Stimulated activated CD8-positive, alpha-beta memory T cell treated with anti-CD3 and anti-CD28 coated beads, Interleukin-15, amount 100 ng/mL, for 48 hours (primary cell): ENCODE measurements around the gene PHC3.

Experiments used
- DNase-seq, 2 donors: peaks; one replicate each; pipeline ENCODE4 v3.0.0-alpha.2; 2020; ENCODE audit warnings: low read depth in 2 of 2

The PHC3 gene

DNA sequence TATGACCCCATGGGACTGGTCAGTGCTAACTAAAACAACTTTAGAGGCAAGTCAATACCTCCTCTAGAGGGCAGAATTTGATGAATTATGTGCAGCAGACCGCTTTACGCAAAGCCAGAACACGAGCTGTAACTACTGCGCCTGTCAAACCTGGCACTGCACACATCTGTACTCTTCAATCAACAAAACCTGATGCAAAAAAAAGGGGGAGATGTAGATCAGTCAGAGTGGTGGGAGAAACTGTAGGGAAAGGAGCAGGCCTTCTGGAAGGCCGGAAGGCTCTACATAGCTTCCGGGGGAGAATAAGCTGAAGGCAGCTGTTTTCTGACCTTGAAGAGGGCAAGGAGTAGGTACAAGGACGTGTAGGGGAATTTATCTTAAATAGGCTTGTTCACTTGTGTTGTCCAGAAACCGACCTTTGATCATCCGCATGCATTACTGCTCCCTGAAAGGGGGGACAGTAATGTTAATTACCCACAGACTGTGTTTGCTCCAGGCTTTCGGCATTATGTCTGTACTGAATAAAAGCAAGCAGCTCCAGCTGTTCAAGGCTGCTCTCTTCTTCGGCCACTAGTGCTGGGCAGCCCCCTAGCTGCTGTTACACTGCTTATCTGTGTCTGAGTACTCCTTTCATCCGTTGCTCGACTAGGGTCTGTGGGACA lies 102.8 kb downstream of the PHC3 start:
- DNase-seq: no peak

DNA sequence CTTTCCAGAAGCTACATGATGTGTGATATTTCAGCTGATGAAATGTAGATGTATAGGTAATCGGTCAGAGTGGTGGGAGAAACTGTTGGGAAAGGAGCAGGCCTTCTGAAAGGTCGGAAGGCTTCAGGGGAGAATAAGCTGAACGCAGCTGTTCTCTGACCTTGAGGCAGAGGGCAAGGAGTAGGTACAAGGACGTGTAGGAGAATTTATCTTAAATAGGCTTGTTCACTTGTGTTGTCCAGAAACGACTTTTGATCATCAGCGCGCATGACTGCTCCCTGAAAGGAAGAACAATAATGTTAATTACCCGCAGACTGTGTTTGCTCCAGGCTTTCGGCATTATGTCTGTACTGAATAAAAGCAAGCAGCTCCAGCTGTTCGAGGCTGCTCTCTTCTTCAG lies 104.2 kb downstream of the PHC3 start:
- no peak for DNase-seq

GRCh38 chr3:170076715-170077238 lies 104.8 kb downstream of the PHC3 start:
- DNase-seq: no peak

DNA sequence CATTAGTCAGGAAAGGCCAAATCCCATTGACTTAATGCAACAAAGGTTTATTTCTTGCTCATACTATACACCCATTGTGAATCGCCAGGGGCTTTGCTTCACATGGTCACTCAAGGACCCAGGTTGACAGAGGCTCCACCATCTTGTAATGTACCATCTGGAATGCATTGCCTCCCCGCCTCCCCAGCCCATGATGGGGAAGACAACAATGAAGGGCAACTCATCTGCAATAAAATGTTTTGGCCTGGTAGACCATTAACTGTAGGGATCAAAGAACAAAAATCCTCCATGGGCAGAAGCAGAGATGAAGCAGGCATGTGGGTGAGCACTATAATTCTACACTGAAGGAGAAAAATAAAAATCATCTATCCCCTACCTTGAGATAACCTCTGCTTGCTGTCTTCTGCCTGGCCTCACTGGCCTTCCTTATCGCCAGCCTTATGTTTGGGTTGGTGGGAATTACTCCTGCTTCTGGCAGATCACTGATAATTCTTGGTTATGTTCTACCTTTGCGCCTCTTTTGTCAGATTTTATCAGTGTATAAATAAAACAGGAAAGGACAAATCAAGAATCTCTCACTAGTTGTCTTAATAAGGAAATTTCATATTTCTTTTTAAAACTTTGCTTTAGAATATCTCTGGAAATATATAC lies 106.0 kb downstream of the PHC3 start:
- DNase-seq: no peak

DNA sequence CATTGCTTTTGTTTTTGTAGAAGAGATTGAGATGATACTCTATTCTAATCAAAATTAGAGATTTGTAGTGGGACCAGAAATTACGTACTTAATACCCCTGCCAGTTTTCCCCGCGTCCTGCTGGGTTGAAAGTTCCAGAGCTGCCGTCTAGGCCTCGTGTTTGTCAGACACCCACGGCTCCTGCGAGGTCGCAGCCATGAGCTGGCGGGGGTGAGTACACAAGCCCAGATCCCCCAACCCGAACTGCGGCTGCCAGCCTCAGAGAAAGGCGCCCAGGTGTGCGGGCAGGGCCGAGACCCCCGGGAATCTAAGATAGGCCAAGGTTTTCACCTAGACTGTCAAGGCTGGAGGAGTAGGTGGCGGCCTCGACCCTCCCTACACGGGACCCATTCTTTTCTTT lies 117.4 kb downstream of the PHC3 start:
- no peak for DNase-seq

DNA sequence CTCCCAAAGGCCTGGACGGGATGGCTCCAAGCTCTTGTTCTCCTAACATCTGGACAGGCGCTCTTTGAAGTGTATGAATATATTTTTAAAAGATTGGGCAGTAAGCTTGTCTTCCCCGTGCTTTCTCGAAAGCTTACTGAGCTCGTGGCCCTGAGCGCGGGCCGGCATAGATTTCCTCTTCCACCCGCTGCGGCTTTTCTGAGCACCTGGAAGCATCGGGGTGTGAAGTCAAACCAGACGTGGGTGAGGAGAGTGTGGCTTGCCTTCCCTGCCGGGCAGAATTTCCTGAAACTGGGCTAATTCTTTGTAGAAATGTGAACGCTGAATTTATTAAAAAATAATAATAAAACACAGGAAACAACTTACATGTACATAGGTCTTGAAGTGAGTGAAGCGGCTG lies 117.8 kb downstream of the PHC3 start:
- DNase-seq: no peak

- no peak for DNase-seq
Observed at GRCh38 chr3:170062769-170063168, 118.8 kb downstream of the PHC3 start.

DNA sequence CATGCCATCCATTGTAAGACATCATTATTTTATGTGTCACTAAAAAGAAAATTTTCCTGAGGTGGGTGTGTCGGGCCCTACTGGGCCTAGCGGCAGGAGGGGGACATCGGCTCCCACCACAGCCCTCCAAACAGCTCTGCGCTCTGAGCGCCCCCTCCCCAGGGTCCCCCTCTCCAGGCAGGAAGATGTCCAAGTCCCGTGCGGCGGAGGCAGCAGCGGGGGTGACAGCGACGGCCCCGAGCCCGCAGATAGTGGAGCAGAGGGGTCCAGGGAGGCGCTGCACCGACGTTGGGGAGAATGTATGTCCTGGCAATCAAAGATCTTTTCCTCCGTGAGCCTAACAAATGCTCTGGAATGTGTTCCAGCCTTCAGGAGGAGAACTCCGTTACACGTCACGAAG lies 119.5 kb downstream of the PHC3 start:
- DNase-seq: no peak

- no peak for DNase-seq
Observed at GRCh38 chr3:170059447-170059846, 122.1 kb downstream of the PHC3 start.

DNA sequence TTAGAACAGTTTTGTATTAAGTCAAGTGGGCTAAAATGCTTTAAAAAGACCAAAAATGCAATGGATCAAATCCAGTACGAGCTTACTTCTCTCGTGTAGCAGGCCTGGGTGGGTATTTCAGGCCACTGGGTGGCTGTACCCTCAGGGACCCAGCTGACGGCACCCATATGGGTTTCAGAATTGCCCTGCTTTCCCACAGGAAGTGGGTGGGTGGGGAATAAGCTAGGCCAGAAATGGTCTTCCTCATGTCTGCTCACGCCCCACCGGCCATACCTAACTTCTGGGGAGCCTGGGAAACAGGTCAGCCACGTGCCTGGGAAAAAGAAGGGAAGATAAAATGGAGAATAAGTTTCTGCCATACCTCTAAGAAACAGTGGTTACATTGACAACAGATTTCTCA lies 123.4 kb downstream of the PHC3 start:
- DNase-seq: no peak

DNA sequence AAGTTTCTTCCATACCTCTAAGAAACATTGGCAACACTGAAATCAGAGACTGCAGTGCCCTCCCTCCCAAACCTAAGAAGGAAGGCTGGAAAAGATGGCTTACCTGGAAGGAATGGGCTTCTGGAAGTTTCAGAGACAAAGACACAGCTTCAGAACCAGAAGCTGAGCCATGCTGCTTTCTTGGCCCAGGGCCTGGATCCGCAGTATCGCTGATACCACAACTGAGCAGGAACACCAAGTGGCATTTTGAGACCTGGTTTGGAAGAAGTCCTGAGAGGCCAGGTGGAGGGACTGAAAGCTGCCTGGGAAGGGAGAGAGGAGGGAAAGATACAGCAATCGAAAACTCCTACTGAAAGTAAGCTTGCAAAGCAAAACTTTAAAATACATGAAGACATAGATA lies 124.0 kb downstream of the PHC3 start:
- DNase-seq: no peak

DNA sequence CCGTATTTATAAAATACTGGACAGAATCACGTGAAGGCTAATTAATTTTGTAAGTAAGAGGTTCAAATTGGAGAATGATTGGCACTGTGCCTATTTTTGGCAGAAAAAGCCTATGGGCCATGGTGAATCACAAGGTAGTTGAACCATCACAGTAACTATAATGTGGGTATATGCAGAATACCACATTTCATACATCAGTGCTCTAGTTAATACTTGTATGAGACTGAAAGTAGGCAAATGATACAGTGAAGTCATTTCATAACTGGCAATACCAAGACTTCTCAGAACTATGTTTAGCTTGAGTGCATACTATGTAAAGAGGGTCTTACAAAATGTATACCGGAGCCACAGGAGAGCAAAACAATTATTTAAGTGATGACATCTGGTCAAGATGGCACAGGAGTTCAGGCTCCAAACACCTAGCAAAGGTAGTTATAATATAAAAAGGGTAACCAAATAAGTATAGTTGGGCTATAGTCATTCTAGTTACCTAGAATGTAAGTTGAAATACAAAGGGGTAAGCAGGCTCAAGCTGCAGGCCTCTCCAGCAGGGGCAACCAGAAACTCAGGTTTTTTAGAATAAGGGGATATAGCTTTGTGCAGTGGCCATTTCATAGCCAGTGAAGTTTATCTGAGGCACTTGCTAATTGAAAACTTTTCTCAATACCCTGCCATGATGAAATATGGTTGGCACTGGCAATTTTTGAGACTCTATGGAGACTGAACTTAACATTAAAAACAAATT lies 124.7 kb downstream of the PHC3 start:
- no peak for DNase-seq

- DNase-seq: no peak
Observed at GRCh38 chr3:170055209-170055608, 126.3 kb downstream of the PHC3 start.

GRCh38 chr3:170054204-170054603 lies 127.3 kb downstream of the PHC3 start:
- DNase-seq: no peak

GRCh38 chr3:170052398-170052797 lies 129.1 kb downstream of the PHC3 start:
- DNase-seq: no peak

DNA sequence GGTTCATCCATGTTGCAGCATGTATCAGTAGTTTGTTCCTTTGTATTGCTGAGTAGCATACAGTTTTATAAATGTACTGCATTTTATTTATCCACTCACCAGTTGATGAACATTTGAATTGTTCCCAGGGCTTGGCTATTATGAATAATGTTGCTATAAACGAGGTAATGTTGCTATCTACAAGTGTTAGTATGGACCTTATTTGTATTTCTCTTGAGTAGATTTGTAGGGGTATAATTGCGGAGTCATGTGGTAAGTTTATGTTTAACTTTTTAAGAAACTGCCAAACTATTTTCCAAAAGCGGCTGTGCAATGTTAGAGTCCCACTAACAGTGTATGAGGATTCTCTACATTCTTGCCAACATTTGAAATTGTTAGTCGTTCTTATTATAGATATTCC lies 130.8 kb downstream of the PHC3 start:
- DNase-seq: no peak

DNA sequence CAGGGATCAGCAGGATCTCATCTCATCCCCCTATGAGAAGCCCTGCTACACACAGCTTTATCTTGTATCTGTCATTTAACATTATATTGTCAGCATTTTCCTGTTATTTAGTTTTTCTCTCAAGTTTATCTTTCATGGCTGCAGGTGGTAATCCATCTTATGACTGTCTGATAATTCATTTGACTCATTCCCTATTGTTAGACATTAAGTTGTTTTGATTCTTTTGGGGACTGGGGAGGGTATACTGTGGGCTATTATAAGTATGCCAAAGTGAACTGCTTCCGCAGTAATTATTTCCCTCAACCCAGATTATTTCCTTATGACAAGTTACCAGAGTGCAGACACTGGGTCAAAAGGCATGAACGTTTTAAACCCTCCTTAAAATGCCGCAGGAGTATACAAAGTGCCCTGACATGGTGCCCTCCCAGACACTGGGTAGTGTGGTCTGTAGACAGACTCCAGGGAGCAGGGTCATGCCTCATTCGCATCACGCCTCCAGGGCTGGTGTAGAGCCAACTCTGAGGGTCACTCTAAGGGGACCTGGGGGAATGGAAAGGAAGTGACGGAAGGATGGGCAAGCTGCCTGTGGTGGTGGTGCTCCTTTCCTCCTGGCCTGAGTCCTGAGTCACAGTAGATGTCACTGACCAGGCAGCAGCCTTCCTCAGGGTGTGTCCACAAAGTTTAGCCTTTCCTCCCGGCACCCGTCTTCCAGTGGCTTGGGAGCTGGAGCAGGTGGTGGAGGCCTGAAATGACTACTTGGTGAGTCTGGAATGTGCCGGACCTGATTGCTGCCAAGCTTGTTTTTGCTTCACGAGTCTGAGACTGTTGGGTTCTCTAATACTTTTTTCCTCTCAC lies 132.2 kb downstream of the PHC3 start:
- no peak for DNase-seq

- no peak for DNase-seq
Observed at GRCh38 chr3:170047133-170047404, 134.5 kb downstream of the PHC3 start.

GRCh38 chr3:170046269-170047132 lies 135.0 kb downstream of the PHC3 start:
- DNase-seq: no peak

GRCh38 chr3:170044795-170045244 lies 136.7 kb downstream of the PHC3 start:
- DNase-seq: no peak

DNA sequence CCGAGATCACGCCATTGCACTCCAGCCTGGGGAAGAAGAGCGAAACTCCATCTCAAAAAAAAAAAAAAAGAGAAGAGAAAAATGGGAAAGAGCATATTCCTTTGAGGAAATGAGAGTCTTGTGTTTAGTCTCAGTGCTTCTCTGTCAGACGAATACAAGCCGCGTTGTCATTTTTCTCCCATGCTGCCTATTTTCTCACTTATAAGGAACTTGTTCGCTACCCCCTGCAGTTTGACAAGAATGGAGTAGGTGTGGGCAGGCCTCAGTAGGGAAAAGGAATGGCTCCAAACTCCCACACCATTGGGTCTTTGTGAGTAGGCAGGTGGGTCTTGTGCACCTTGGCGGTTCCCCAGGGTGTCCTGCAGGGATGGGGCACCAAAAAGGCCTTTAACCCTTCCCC lies 137.3 kb downstream of the PHC3 start:
- no peak for DNase-seq
